Kidney (tissue), 14 donors: ENCODE data around the gene LHFPL6. TPM values are rescaled to one million over a fixed set of nuclear protein-coding genes. Genes with fewer than 3 reads are reported as not detected.

Experiments
- DNase-seq, 5 donors: peaks; one replicate each; pipeline ENCODE4 v3.0.0-alpha.2; 2013 to 2020
- FAIRE-seq: peaks from 2 replicates; lab custom pipeline; 2012; peaks lifted over from hg19 to GRCh38; lab: Jason Lieb, UNC
- H3K27ac ChIP-seq, 2 donors: one replicate each; pipeline ENCODE4 v1.7.0; 2013; ENCODE audit warnings: low read depth in 2 of 2, low read length in 2 of 2, inconsistent platforms in 1 of 2
- H3K27me3 ChIP-seq: one replicate; pipeline ENCODE4 v1.7.1; 2013; ENCODE audit warnings: low read length, inconsistent platforms; ENCODE audit not compliant: control insufficient read depth, insufficient read depth
- H3K36me3 ChIP-seq, 3 donors: one replicate each; pipeline versions ENCODE4 v1.7.0 to v1.7.1; 2013; ENCODE audit warnings: low read length in 3 of 3, control low read depth in 1 of 3, inconsistent platforms in 1 of 3; ENCODE audit not compliant: insufficient read depth in 3 of 3, control insufficient read depth in 2 of 3
- H3K4me1 ChIP-seq, 3 donors: one replicate each; pipeline versions ENCODE4 v1.7.0 to v1.7.1; 2013; ENCODE audit warnings: low read length in 3 of 3, inconsistent platforms in 1 of 3, low read depth in 1 of 3; ENCODE audit not compliant: control insufficient read depth in 2 of 3, insufficient read depth in 2 of 3
- H3K4me3 ChIP-seq, 3 donors: one replicate each; pipeline versions ENCODE4 v1.7.0 to v1.8.1; 2013; ENCODE audit warnings: low read length in 3 of 3, control low read depth in 1 of 3, inconsistent platforms in 1 of 3
- H3K9ac ChIP-seq, 3 donors: one replicate each; pipeline versions ENCODE4 v1.7.0 to v1.7.1; 2013; ENCODE audit warnings: low read length in 3 of 3, control low read depth in 1 of 3, inconsistent platforms in 1 of 3
- H3K9me3 ChIP-seq, 3 donors: one replicate each; pipeline versions ENCODE4 v1.7.0 to v1.7.1; 2013; ENCODE audit warnings: low read length in 3 of 3, control low read depth in 1 of 3, inconsistent platforms in 1 of 3; ENCODE audit not compliant: control insufficient read depth in 2 of 3, insufficient read depth in 1 of 3
- CTCF ChIP-seq: IDR thresholded peaks from 3 replicates; pipeline ENCODE4 v1.5.1; 2012; ENCODE audit warnings: mild to moderate bottlenecking, moderate library complexity, borderline replicate concordance; ENCODE audit not compliant: insufficient read depth; ENCODE audit errors: extremely low read depth
- intact Hi-C: fragments of 100-400 bp; cut with DNase I; formaldehyde crosslinking; loops from one replicate; pipeline ENCODE4 v1.11.1; 2022
- polyA plus RNA-seq: library from polyadenylated mRNA; stranded (reverse); fragments of 350-450 nt; fragmentation: Illumina TruSeq; extraction: RNeasy Lipid Tissue Mini Kit (QIAGEN cat#74804); gene quantifications from one replicate; pipeline ENCODE4 v1.2.3, GENCODE V29; 2014; ENCODE audit warnings: low read depth, low replicate concordance; ENCODE audit not compliant: insufficient read depth
- total RNA-seq: library from RNA; stranded (reverse); fragmentation: NEBNext Ultra II Directional; extraction: Animal tissue kit (Norgen Biotek cat#: 25700); gene quantifications from one replicate; pipeline ENCODE4 v1.2.1, GENCODE V29; 2021
- donor health status: control.
- donor health status: control.
- donor health status: control.
- donor health status: control.
- donor health status: control.
- donor health status: DM: yes; HTN: yes; CAD: no.
- donor health status: Normal renal cell carcinoma (clear cell type).

Gene LHFPL6
- total and polyA plus RNA-seq, 2 donors from 2014 or later = 33.0 to 59.2 TPM

DNA sequence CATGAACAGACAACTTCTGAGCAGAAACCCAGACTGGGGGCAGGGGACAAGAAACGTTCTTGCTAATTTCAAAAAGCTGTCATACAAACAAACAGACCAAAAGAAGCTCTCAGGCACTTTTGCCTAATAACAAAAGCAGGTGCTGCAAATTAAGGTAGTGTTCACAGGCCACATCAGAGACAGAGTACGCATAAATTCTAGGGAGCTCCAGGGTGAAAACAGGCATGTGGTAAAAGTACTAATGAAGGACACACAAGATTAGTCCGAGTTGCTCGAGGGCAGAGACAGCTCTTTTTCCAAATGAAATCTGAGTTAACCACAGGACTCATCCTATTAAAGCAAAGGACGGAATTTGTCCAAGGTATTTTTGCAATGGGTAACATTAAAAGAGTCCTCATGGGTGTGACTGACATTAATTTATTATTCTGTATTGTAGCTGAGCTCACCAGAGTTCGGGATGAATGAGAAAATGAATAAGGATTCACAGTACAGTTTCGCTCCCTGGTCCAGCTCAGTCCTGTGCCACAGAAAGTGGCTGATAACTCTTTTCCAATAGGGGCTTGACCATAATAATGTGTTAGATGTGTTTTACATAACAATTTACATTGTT lies 197.3 kb downstream of the LHFPL6 start:
- Histone ChIP-seq H3K4me1 (no peaks in the 10 kb centered on the region), H3K27me3 (no peaks in the 10 kb centered on the region), H3K9me3 (no peaks in the 10 kb centered on the region), H3K4me3 (no peak overlapping the region), H3K27ac (no peak overlapping the region), H3K9ac (no peak overlapping the region), H3K36me3 (no peaks in the 10 kb centered on the region)
- no peak for TF ChIP-seq CTCF
- DNase-seq (peak in 1 of 5 donors; percentile 9), FAIRE-seq (no peak)
- intact Hi-C loops = no loop called here

- TF ChIP-seq CTCF = no peak
- intact Hi-C loops = no loop called here
- DNase-seq = no peak
- no peaks in the 10 kb centered on the region for H3K36me3 ChIP-seq
- no peaks in the 10 kb centered on the region for H3K9me3 ChIP-seq
- no peak overlapping the region for H3K27ac ChIP-seq
- no peaks in the 10 kb centered on the region for H3K4me1 ChIP-seq
- H3K9ac ChIP-seq = no peak overlapping the region
- no peaks in the 10 kb centered on the region for H3K27me3 ChIP-seq
- H3K4me3 ChIP-seq = no peak overlapping the region
- no peak for FAIRE-seq
Observed at GRCh38 chr13:39405107-39405506, 197.9 kb downstream of the LHFPL6 start.

GRCh38 chr13:39403106-39403505 lies 199.9 kb downstream of the LHFPL6 start:
- Histone ChIP-seq H3K4me3 (no peak overlapping the region), H3K4me1 (no peaks in the 10 kb centered on the region), H3K36me3 (no peaks in the 10 kb centered on the region), H3K27me3 (no peaks in the 10 kb centered on the region), H3K27ac (no peak overlapping the region), H3K9ac (no peak overlapping the region), H3K9me3 (no peaks in the 10 kb centered on the region)
- intact Hi-C loops = no loop called here
- DNase-seq (no peak), FAIRE-seq (no peak)
- TF ChIP-seq CTCF = no peak
